Neuronal stem cell (in vitro differentiated cells): ENCODE data around the gene BZW2.

Experiments used
- DNase-seq: peaks from one replicate; pipeline ENCODE4 v3.0.0-alpha.2; 2013; ENCODE audit warnings: low spot score
- H2AFZ ChIP-seq: one replicate; pipeline ENCODE4 v1.6.1; 2013; ENCODE audit warnings: mild to moderate bottlenecking, low read length, inconsistent platforms
- H2AK5ac ChIP-seq: 2 replicates; pipeline ENCODE4 v1.6.1; 2013; ENCODE audit warnings: low read depth, mild to moderate bottlenecking, inconsistent platforms, low read length, moderate library complexity, mixed read lengths
- H2BK120ac ChIP-seq: 2 replicates; pipeline ENCODE4 v1.6.1; 2013; ENCODE audit warnings: low read depth, mild to moderate bottlenecking, inconsistent platforms, low read length, moderate library complexity, mixed read lengths
- H2BK12ac ChIP-seq: one replicate; pipeline ENCODE4 v1.6.1; 2013; ENCODE audit warnings: low read length, inconsistent platforms
- H2BK15ac ChIP-seq: 2 replicates; pipeline ENCODE4 v1.6.1; 2013; ENCODE audit warnings: mild to moderate bottlenecking, low read length, inconsistent platforms, mixed read lengths
- H2BK5ac ChIP-seq: one replicate; pipeline ENCODE4 v1.6.1; 2013; ENCODE audit warnings: inconsistent platforms, mild to moderate bottlenecking, low read length, moderate library complexity
- H3K14ac ChIP-seq: one replicate; pipeline ENCODE4 v1.6.1; 2013; ENCODE audit warnings: low read length, inconsistent platforms
- H3K18ac ChIP-seq: 2 replicates; pipeline ENCODE4 v1.6.1; 2013; ENCODE audit warnings: low read length, inconsistent platforms
- H3K23ac ChIP-seq: 2 replicates; pipeline ENCODE4 v1.6.1; 2013; ENCODE audit warnings: low read depth, mild to moderate bottlenecking, mixed read lengths, low read length, inconsistent platforms; ENCODE audit not compliant: poor library complexity
- H3K27ac ChIP-seq: replicated peaks from 3 replicates; pipeline ENCODE4 v1.5.1; 2013; ENCODE audit warnings: low read length, inconsistent platforms
- H3K27me3 ChIP-seq, 3 experiments: 2 replicates each; pipeline ENCODE4 v1.6.1; 2013; ENCODE audit warnings: low read length in 3 of 3, mild to moderate bottlenecking in 2 of 3, inconsistent platforms in 1 of 3, low read depth in 1 of 3, mixed read lengths in 1 of 3, moderate library complexity in 1 of 3; ENCODE audit not compliant: control insufficient read depth in 3 of 3, insufficient read depth in 3 of 3
- H3K36me3 ChIP-seq, 2 donors: replicated peaks in 1 of 2; 2 replicates each; pipeline ENCODE4 v1.6.1; 2013; ENCODE audit warnings: low read length in 2 of 2; ENCODE audit not compliant: control insufficient read depth in 2 of 2, insufficient read depth in 2 of 2
- H3K4ac ChIP-seq: 2 replicates; pipeline ENCODE4 v1.6.1; 2013; ENCODE audit warnings: inconsistent platforms, mild to moderate bottlenecking, low read length, moderate library complexity
- H3K4me1 ChIP-seq, 2 donors: 1 replicate in 1 of 2; 2 replicates in 1 of 2; pipeline ENCODE4 v1.6.1; 2013; ENCODE audit warnings: low read length in 2 of 2, low read depth in 1 of 2; ENCODE audit not compliant: control insufficient read depth in 2 of 2, insufficient read depth in 1 of 2
- H3K4me2 ChIP-seq: one replicate; pipeline ENCODE4 v1.6.1; 2013; ENCODE audit warnings: mild to moderate bottlenecking, low read length, inconsistent platforms; ENCODE audit not compliant: insufficient read depth, poor library complexity, severe bottlenecking
- H3K4me3 ChIP-seq, 2 donors: 2 replicates each; pipeline ENCODE4 v1.5.1; 2013; ENCODE audit warnings: low read length in 2 of 2, mild to moderate bottlenecking in 2 of 2, inconsistent platforms in 1 of 2, moderate library complexity in 1 of 2
- H3K79me1 ChIP-seq: one replicate; pipeline ENCODE4 v1.6.1; 2013; ENCODE audit warnings: low read depth, mild to moderate bottlenecking, inconsistent platforms, low read length, moderate library complexity
- H3K9ac ChIP-seq: one replicate; pipeline ENCODE4 v1.6.1; 2013; ENCODE audit warnings: mild to moderate bottlenecking, low read depth, low read length, inconsistent platforms; ENCODE audit not compliant: poor library complexity
- H3K9me3 ChIP-seq, 2 donors: replicated peaks in 1 of 2; 2 replicates each; pipeline versions ENCODE3 to v1.6.1; 2013; ENCODE audit warnings: low read length in 2 of 2, mild to moderate bottlenecking in 2 of 2, inconsistent platforms in 1 of 2, low read depth in 1 of 2, mixed read lengths in 1 of 2, moderate library complexity in 1 of 2; ENCODE audit not compliant: control insufficient read depth in 2 of 2, insufficient read depth in 1 of 2
- H4K8ac ChIP-seq: one replicate; pipeline ENCODE4 v1.6.1; 2013; ENCODE audit warnings: low read depth, mild to moderate bottlenecking, inconsistent platforms, low read length, moderate library complexity
- H4K91ac ChIP-seq: one replicate; pipeline ENCODE4 v1.6.1; 2013; ENCODE audit warnings: low read length, low read depth, mild to moderate bottlenecking, inconsistent platforms; ENCODE audit not compliant: poor library complexity
- WGBS, 2 donors: extraction: QIAGEN DNeasy Blood & Tissue Kit; methylation state at CpG; one replicate each; pipeline ENCODE4 v1.1.7; 2013; ENCODE audit warnings: missing lambda C conversion rate in 2 of 2, mixed read lengths in 1 of 2; ENCODE audit not compliant: insufficient read length in 2 of 2, insufficient replicate concordance in 1 of 2; ENCODE audit errors: extremely low coverage in 2 of 2; 5-methylcytosine and 5-hydroxymethylcytosine counted together

The BZW2 gene

GRCh38 chr7:16649196-16649595 is 3.2 kb downstream of the BZW2 start:
- H3K27ac ChIP-seq = no peak overlapping the region
- H2BK12ac ChIP-seq = no peak overlapping the region
- H3K4ac ChIP-seq = no peak overlapping the region
- no peak overlapping the region for H2BK15ac ChIP-seq
- H3K36me3 ChIP-seq = peaks cover 0 to 3% of the 10 kb centered on the region in 2 donors
- no peak overlapping the region for H4K91ac ChIP-seq
- H2AFZ ChIP-seq = no peak overlapping the region
- H3K9ac ChIP-seq = no peak overlapping the region
- no peak overlapping the region for H2BK5ac ChIP-seq
- peaks cover 4% of the 10 kb centered on the region for H3K79me1 ChIP-seq
- peaks cover 8 to 23% of the 10 kb centered on the region in 2 donors for H3K4me1 ChIP-seq
- no peaks in the 10 kb centered on the region for H3K9me3 ChIP-seq
- no peak overlapping the region for H2AK5ac ChIP-seq
- no CpG with 5 or more reads among the region's 1 CpG for WGBS, 2 donors
- H2BK120ac ChIP-seq = no peak overlapping the region
- H3K4me2 ChIP-seq = no peak overlapping the region
- no peak overlapping the region for H3K23ac ChIP-seq
- no peaks in the 10 kb centered on the region for H3K27me3 ChIP-seq
- H3K4me3 ChIP-seq = no peak overlapping the region
- no peak overlapping the region for H4K8ac ChIP-seq
- H3K14ac ChIP-seq = no peak overlapping the region
- DNase-seq = no peak
- no peak overlapping the region for H3K18ac ChIP-seq

GRCh38 chr7:16650266-16650665 is 4.3 kb downstream of the BZW2 start:
- Histone ChIP-seq H3K4me2 (no peak overlapping the region), H4K91ac (no peak overlapping the region), H3K36me3 (peaks cover 0 to 3% of the 10 kb centered on the region in 2 donors), H2BK15ac (no peak overlapping the region), H2BK12ac (no peak overlapping the region), H3K4me1 (peaks cover 8 to 22% of the 10 kb centered on the region in 2 donors), H3K14ac (no peak overlapping the region), H2AK5ac (no peak overlapping the region), H3K4ac (no peak overlapping the region), H3K9me3 (no peaks in the 10 kb centered on the region), H2AFZ (no peak overlapping the region), H2BK120ac (no peak overlapping the region), H3K79me1 (peaks cover 4% of the 10 kb centered on the region), H3K27ac (no peak overlapping the region), H3K23ac (no peak overlapping the region), H3K4me3 (no peak overlapping the region), H2BK5ac (no peak overlapping the region), H3K27me3 (no peaks in the 10 kb centered on the region), H4K8ac (no peak overlapping the region), H3K9ac (no peak overlapping the region), H3K18ac (no peak overlapping the region)
- DNase-seq = no peak
- no CpG with 5 or more reads among the region's 2 CpGs for WGBS, 2 donors

- Histone ChIP-seq H3K4me1 (peaks cover 8 to 22% of the 10 kb centered on the region in 2 donors), H2BK15ac (no peak overlapping the region), H3K27ac (no peak overlapping the region), H2BK12ac (no peak overlapping the region), H3K23ac (no peak overlapping the region), H3K14ac (no peak overlapping the region), H4K8ac (no peak overlapping the region), H2AFZ (no peak overlapping the region), H2BK120ac (no peak overlapping the region), H2BK5ac (no peak overlapping the region), H2AK5ac (no peak overlapping the region), H3K4me2 (no peak overlapping the region), H4K91ac (no peak overlapping the region), H3K4me3 (no peak overlapping the region), H3K9me3 (no peaks in the 10 kb centered on the region), H3K27me3 (no peaks in the 10 kb centered on the region), H3K18ac (no peak overlapping the region), H3K36me3 (peaks cover 0 to 10% of the 10 kb centered on the region in 2 donors), H3K4ac (no peak overlapping the region), H3K9ac (no peak overlapping the region), H3K79me1 (peaks cover 2% of the 10 kb centered on the region)
- 100% methylated on average over 1 of the region's 9 CpGs; no CpG with 5 or more reads in 1 of the 2 donors for WGBS, 2 donors
- no peak for DNase-seq
Observed at GRCh38 chr7:16651396-16652239, 5.6 kb downstream of the BZW2 start.

- WGBS, 2 donors = no CpG with 5 or more reads among the region's 7 CpGs
- no peak overlapping the region for H3K23ac ChIP-seq
- H2AK5ac ChIP-seq = no peak overlapping the region
- no peak overlapping the region for H3K4me2 ChIP-seq
- peaks cover 0 to 10% of the 10 kb centered on the region in 2 donors for H3K36me3 ChIP-seq
- peaks cover 8 to 18% of the 10 kb centered on the region in 2 donors for H3K4me1 ChIP-seq
- H4K91ac ChIP-seq = no peak overlapping the region
- no peak overlapping the region for H3K18ac ChIP-seq
- no peak overlapping the region for H4K8ac ChIP-seq
- no peaks in the 10 kb centered on the region for H3K9me3 ChIP-seq
- H2BK5ac ChIP-seq = no peak overlapping the region
- H2BK15ac ChIP-seq = no peak overlapping the region
- H2AFZ ChIP-seq = no peak overlapping the region
- no peak overlapping the region for H3K27ac ChIP-seq
- no peak overlapping the region for H3K9ac ChIP-seq
- no peak overlapping the region for H2BK120ac ChIP-seq
- H3K79me1 ChIP-seq = peaks cover 2% of the 10 kb centered on the region
- no peak overlapping the region for H3K14ac ChIP-seq
- no peak overlapping the region for H3K4ac ChIP-seq
- H3K27me3 ChIP-seq = no peaks in the 10 kb centered on the region
- H2BK12ac ChIP-seq = no peak overlapping the region
- no peak for DNase-seq
- no peak overlapping the region for H3K4me3 ChIP-seq
Observed at GRCh38 chr7:16652240-16652583, 6.2 kb downstream of the BZW2 start.
